Uterus (tissue), 2 donors: Measurements from ENCODE around the gene GLB1L3.

Experiments
- POLR2A ChIP-seq, 2 donors: fragments of 450-650 bp; IDR thresholded peaks; one replicate each; pipeline ENCODE4 v1.6.1; 2016; ENCODE audit warnings: antibody characterized with exemption in 2 of 2, mild to moderate bottlenecking in 1 of 2, moderate library complexity in 1 of 2
- TF ChIP-seq, protein P1 (sequence below), 4 experiments: fragments of 200-600 bp in 2 of 4; fragments of 450-650 bp in 2 of 4; sonication (generic) in 2 of 4; IDR thresholded peaks; one replicate each; pipeline ENCODE4 v1.5.1; 2016 to 2019; ENCODE audit warnings: antibody characterized with exemption in 4 of 4, mild to moderate bottlenecking in 2 of 4, moderate library complexity in 1 of 4

DNA sequence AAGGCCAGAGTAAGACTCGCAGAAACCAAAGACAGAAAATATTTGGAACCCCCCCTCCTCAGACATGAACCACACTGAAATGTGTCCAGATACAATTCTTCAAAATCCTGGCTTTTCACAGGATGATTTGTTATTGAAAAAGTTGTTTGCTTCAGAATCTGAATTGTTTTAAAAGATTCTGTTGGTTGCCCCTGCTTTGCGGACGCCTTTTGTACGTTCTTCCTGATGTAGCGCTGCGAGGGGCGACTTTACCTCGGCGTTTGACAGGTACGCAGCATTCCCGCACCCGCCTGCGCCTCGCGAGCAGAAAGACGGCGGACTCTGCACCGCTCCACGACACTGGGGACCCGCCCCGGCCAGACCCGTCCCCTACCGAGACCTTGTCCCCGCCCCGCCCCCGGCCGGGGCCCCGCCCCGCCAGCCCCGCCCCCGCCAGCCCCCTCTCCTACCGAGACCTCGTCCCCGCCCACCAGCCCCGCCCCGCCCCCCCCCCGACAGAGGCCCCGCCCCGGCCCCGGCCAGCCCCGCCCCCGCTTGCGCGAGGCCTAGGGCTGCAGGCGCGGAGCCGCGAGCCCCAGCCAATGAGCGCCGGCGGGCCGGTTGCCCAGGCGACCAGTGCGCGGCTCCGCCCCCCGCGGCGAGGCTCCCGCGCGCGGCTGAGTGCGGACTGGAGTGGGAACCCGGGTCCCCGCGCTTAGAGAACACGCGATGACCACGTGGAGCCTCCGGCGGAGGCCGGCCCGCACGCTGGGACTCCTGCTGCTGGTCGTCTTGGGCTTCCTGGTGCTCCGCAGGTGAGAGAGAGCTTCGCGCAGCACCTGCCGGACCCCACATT, 55.4 kb downstream of the GLB1L3 start, which contains the start of gene GLB1L2:
- TF ChIP-seq, protein P1, sequence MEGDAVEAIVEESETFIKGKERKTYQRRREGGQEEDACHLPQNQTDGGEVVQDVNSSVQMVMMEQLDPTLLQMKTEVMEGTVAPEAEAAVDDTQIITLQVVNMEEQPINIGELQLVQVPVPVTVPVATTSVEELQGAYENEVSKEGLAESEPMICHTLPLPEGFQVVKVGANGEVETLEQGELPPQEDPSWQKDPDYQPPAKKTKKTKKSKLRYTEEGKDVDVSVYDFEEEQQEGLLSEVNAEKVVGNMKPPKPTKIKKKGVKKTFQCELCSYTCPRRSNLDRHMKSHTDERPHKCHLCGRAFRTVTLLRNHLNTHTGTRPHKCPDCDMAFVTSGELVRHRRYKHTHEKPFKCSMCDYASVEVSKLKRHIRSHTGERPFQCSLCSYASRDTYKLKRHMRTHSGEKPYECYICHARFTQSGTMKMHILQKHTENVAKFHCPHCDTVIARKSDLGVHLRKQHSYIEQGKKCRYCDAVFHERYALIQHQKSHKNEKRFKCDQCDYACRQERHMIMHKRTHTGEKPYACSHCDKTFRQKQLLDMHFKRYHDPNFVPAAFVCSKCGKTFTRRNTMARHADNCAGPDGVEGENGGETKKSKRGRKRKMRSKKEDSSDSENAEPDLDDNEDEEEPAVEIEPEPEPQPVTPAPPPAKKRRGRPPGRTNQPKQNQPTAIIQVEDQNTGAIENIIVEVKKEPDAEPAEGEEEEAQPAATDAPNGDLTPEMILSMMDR (IDR thresholded peaks at IDR 0.05): no peak
- TF ChIP-seq POLR2A (IDR thresholded peaks at IDR 0.05): no peak
